GM18505 (cell line): Measurements from ENCODE around the gene KCNT2.

Experiments
- ATAC-seq: cut with Tn5 transposase; IDR thresholded peaks from one replicate; pipeline ENCODE4 v1.9.1; 2021; ENCODE audit not compliant: unreplicated experiment
- POLR2A ChIP-seq: IDR thresholded peaks from 4 replicates; pipeline ENCODE4 v1.6.1; 2011; ENCODE audit warnings: borderline replicate concordance; ENCODE audit not compliant: insufficient read depth, insufficient read length; ENCODE audit errors: extremely low read depth

KCNT2 gene

GRCh38 chr1:196440711-196441110, 167.5 kb downstream of the KCNT2 start:
- no peak for ATAC-seq
- no peak for TF ChIP-seq POLR2A

- ATAC-seq: no peak
- TF ChIP-seq POLR2A: no peak
Observed at GRCh38 chr1:196438329-196438728, 169.9 kb downstream of the KCNT2 start.

GRCh38 chr1:196437671-196438070, 170.6 kb downstream of the KCNT2 start:
- no peak for TF ChIP-seq POLR2A
- ATAC-seq: no peak

- TF ChIP-seq POLR2A: no peak
- no peak for ATAC-seq
Observed at GRCh38 chr1:196433000-196433399, 175.2 kb downstream of the KCNT2 start.

GRCh38 chr1:196427976-196428734, 180.1 kb downstream of the KCNT2 start:
- no peak for ATAC-seq
- no peak for TF ChIP-seq POLR2A

GRCh38 chr1:196425513-196425912, 182.7 kb downstream of the KCNT2 start:
- TF ChIP-seq POLR2A: no peak
- ATAC-seq: no peak

GRCh38 chr1:196423612-196424011, 184.6 kb downstream of the KCNT2 start:
- TF ChIP-seq POLR2A: no peak
- ATAC-seq: no peak

- no peak for ATAC-seq
Observed at GRCh38 chr1:196418772-196419171, 189.5 kb downstream of the KCNT2 start.

GRCh38 chr1:196415978-196416377, 192.3 kb downstream of the KCNT2 start:
- no peak for TF ChIP-seq POLR2A
- ATAC-seq: no peak

More at GRCh38 chr1:196418772-196419171, 189.5 kb downstream of the KCNT2 start:
- no peak for TF ChIP-seq POLR2A

GRCh38 chr1:196412326-196412725, 195.9 kb downstream of the KCNT2 start:
- no peak for ATAC-seq

GRCh38 chr1:196410768-196411167, 197.5 kb downstream of the KCNT2 start:
- no peak for ATAC-seq
- TF ChIP-seq POLR2A: no peak

More at GRCh38 chr1:196412326-196412725, 195.9 kb downstream of the KCNT2 start:
- no peak for TF ChIP-seq POLR2A

GRCh38 chr1:196409586-196409985, 198.7 kb downstream of the KCNT2 start:
- no peak for TF ChIP-seq POLR2A
- no peak for ATAC-seq

- TF ChIP-seq POLR2A: no peak
- no peak for ATAC-seq
Observed at GRCh38 chr1:196407358-196408051, 200.7 kb downstream of the KCNT2 start.

- no peak for TF ChIP-seq POLR2A
- no peak for ATAC-seq
Observed at GRCh38 chr1:196405839-196406238, 202.4 kb downstream of the KCNT2 start.
